Esophagus muscularis mucosa (tissue), 3 donors: ENCODE data around the gene SLC38A8.

Experiments used
- CTCF ChIP-seq, 3 experiments: fragments of 200-600 bp in 2 of 3; fragments of 450-650 bp in 1 of 3; sonication (generic) in 2 of 3; IDR thresholded peaks; one replicate each; pipeline ENCODE4 v1.5.1; 2017 to 2019; ENCODE audit warnings: antibody characterized with exemption in 3 of 3, mild to moderate bottlenecking in 2 of 3, moderate library complexity in 1 of 3
- POLR2A ChIP-seq: fragments of 450-650 bp; IDR thresholded peaks from one replicate; pipeline ENCODE4 v1.6.1; 2017; ENCODE audit warnings: antibody characterized with exemption, moderate library complexity, mild to moderate bottlenecking, low read depth
- POLR2AphosphoS5 ChIP-seq, 2 donors: sonication (generic); formaldehyde crosslinking; IDR thresholded peaks; one replicate each; pipeline ENCODE4 v1.6.1; 2017; ENCODE audit warnings: antibody characterized with exemption in 2 of 2

DNA sequence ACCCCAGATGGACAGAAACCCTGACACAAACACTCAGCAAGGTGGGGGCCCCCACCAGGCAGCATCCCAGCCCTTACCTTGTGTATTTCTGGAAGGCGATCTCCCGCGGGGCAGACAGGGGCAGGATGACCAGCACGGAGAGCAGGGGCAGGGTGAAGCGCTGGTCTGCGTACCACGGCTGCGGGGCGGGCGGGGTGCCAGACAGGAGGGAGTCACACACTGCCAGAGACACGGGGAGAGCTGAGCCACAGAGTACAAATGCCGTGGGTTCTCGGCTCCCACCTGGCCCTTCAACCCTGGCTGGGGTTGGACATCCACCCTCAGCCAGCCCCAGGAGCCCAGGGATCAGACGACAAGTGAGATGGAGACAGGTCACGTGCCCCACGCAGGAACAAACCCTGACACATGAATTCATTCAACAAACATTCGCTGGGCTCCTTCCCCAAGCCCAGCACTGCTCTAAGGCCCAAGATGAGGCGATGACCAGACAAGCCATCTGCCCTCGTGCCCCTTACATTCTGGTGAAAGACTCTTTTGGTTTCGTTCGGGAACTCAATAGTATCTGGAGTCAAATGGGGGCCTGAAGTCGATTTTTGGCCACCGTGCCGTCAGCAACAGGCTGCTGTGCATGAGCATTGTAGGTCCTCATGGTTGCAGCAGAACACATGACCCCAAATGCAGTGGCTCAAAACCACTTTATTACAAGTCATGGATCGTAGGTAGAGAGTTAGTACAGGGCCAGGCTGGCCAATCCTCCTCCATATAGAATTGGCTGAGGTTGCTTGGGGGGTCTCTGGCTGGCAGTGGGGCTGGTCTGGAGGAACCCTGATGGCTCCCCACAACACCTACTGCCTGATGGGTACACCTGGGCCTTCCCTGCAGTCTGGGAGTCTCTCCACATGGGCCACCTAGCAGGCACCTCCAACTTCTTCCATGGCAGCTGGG, 9.1 kb downstream of the SLC38A8 start:
- no peak for TF ChIP-seq CTCF (IDR thresholded peaks at IDR 0.05)
- no peak for TF ChIP-seq POLR2A
- TF ChIP-seq POLR2AphosphoS5 (IDR thresholded peaks at IDR 0.05), result no peak
